IPS DF 4.7 (cell line): ENCODE results near the gene ERP29.
"Not testable (repeated sequence)": the region's sequence is repeated elsewhere in the genome, so short reads cannot be mapped to it uniquely, and the experiment has no call there.

Experiments
- DNase-seq: peaks from one replicate; pipeline ENCODE4 v3.0.0-alpha.2; 2013; ENCODE audit warnings: low spot score; ENCODE audit errors: extremely low read depth

Gene ERP29

DNA sequence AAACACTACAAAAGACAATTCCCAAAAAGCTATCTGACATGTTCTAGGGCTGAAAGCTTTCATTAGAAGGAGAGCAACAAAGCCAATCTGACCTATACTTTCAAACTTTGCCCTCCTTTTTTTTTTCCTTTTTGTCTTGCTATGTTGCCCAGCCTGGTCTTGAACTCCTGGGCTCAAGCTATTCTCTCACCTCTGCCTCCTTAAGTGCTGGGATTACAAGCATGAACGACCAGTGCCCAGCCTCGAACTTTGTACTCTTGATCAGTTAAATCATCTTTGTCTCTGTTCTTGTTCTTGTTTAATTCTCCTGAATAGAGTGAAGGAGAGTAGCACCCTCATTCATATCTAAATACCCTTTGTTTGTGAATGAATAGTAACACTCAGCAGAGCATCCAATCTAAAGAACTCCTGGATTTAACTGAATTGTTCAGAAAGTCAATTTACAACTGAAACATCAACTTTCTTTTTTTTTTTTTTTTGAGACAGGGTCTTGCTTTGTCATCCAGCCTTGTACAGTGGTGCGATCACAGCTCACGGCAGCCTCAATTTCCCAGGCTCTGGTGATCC, 22.1 kb downstream of the ERP29 start:
- no peak for DNase-seq

DNA sequence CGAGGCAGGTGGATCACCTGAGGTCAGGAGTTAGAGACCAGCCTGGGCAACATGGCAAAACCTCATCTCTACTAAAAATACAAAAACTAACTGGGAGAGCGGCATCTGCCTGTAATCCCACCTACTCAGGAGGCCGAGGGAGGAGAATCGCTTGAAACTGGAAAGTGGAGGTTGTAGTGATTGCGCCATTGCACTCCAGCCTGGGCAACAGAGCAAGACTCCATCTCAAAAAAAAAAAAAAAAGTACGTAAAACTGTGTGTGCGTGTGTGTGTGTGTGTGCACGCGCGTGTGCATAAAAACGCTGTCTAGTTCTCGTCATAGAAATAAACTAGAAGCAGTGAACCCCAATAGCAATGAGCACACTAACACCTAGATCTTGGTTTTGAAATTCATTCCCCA, 23.4 kb downstream of the ERP29 start:
- DNase-seq = not testable (repeated sequence)

DNA sequence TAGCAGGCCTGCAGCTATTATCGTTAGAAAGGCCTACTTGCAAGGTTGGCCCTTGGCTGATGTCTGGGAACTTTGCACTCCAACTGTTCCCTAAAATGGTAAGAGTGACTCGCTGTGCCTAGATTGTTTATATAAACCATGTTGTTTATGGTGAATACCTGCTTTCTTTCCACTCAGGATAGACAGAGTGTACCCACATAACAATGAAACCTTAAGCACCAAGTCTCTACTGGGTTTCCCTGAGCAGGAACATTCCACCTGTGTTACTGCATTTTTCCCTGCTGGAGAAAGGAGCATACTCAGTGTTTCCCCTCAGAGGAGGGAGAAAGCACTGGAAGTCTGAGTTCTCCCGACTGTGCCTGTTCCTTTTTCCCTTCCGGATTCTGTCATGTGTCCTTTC, 32.8 kb downstream of the ERP29 start:
- no peak for DNase-seq

DNA sequence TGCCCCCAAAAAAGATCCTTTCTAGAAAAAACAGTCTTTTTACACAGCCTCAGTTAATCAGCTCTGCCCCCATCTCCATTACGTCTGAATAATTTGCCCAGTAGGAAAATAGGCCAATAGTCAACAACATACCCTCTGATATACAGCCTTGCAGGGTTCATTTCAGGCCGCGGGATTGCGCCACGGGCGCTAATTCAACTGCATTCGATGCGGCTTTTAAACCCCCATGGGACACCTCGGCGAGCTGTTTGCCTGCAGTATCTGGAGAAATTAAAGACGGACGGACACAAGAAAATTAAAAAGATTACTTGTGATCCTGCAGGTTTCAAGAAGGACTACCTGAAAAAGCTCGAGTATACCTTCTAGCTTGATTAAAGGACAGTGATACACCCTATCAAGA, 36.1 kb downstream of the ERP29 start:
- no peak for DNase-seq

DNA sequence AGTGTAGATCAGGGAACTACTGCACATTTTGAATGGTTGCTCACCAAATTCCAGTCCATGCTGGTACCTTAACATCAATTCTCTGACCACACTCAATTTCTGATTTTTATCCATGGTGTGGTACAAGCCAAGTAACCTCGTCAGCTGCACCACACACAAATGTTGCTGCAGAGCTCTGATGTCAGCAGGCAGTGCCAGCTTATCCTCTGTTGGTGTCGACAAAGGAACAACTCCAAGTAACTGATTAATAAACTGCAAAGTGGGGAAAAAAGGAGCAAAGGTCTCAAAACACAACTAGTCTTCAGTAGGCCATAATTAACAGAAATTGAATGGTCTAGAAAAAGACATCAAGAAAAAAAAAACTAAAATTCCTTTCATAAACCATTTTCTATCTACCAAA, 47.9 kb downstream of the ERP29 start:
- DNase-seq = no peak

DNA sequence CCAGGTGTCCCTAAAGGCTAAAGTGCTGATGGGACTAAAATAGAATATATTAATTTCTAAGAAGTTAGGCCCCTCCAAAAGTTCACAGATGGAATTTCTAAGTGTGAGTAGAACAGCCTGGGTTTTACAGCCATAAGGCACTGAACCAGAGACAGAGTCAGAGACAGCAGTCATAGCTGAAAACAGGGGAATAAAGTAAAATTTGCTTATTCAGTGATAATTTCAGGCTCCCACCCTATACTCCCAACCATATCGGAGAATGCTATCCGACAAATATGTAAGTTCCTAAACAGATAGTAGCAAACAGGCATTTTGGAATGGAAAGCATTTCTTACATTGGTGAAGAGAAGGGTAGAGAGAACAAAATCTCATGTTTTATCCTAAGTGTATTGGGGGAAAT, 50.0 kb downstream of the ERP29 start:
- DNase-seq = no peak

DNA sequence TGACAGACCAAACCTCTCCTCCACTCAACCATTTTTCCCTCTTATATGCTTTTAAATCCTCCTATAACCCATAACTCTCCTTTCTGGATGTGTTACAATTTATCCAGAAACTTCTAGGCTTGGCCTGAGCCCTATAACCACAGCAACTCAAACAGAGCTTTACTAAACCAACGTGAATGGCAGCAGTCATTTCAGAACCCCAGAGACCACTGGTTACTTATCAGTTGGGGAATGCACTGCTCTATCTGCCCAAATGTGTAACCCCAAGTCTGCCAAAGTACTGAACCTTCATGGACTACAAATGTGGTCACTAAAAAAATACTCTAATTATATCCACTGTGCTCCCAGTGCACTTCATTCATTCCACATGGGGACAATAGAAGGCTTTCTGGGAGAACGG, 53.3 kb downstream of the ERP29 start:
- no peak for DNase-seq
